ENCODE measurements around the gene ERG. TPM values are rescaled to one million over a fixed set of nuclear protein-coding genes. Genes with fewer than 3 reads are reported as not detected.

Gene ERG
- total and polyA plus RNA-seq, 2 donors (not counting 1 experiment from before 2014, with no cell fraction given), result under 0.01 TPM; not detected in 1

DNA sequence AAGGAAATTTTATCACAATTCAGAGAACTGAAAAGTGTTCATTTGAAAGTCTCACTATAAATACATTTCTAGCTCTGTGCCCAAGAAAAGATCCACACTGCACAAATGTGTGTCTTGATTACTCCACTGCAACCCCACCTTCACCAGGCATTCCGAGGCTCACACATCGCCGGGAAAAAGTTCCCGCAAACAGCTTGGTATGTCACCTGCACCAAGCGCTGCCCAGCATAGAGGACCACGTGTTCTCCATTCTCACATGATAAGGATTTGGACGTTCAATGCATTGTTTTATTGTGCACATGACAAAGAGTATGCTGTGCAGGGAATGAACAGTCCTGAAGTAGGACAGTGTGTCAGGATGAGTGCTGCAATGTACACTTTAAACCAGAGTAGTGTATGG, 70.1 kb downstream of the ERG start:
- no peak overlapping the region for H3K4me3 ChIP-seq (replicated peaks in 1 of 4; ENCODE audit: control extremely low read depth in 1 of 4, insufficient read depth in 1 of 4, low read depth in 3 of 4, low read length in 4 of 4)
- TF ChIP-seq, protein P1, sequence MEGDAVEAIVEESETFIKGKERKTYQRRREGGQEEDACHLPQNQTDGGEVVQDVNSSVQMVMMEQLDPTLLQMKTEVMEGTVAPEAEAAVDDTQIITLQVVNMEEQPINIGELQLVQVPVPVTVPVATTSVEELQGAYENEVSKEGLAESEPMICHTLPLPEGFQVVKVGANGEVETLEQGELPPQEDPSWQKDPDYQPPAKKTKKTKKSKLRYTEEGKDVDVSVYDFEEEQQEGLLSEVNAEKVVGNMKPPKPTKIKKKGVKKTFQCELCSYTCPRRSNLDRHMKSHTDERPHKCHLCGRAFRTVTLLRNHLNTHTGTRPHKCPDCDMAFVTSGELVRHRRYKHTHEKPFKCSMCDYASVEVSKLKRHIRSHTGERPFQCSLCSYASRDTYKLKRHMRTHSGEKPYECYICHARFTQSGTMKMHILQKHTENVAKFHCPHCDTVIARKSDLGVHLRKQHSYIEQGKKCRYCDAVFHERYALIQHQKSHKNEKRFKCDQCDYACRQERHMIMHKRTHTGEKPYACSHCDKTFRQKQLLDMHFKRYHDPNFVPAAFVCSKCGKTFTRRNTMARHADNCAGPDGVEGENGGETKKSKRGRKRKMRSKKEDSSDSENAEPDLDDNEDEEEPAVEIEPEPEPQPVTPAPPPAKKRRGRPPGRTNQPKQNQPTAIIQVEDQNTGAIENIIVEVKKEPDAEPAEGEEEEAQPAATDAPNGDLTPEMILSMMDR (conservative IDR thresholded peaks at IDR 0.05 in 1 of 2, IDR thresholded peaks at IDR 0.05 in 1 of 2; ENCODE audit: low read depth in 1 of 2, low read length in 2 of 2), result no peak
- TF ChIP-seq EZH2 (IDR thresholded peaks at IDR 0.05; ENCODE audit: low read length, missing control alignments), result no peak
- H4K20me1 ChIP-seq (ENCODE audit: control insufficient read depth, extremely low read depth, insufficient read depth, low read length), result no peaks in the 10 kb centered on the region
- H3K4me1 ChIP-seq (ENCODE audit: control insufficient read depth, extremely low read depth, insufficient read depth, low read length), result no peaks in the 10 kb centered on the region
- no peaks in the 10 kb centered on the region for H3K9me3 ChIP-seq (ENCODE audit: control insufficient read depth, insufficient read depth, low read depth, low read length)
- H2AFZ ChIP-seq (ENCODE audit: low read length), result no peak overlapping the region
- H3K9ac ChIP-seq (ENCODE audit: insufficient read depth, low read length), result no peak overlapping the region
- H3K79me2 ChIP-seq (ENCODE audit: control insufficient read depth, insufficient read depth, low read length), result no peaks in the 10 kb centered on the region
- DNase-seq (ENCODE audit: low read depth in 2 of 2), result no peak
- H3K27ac ChIP-seq (ENCODE audit: insufficient read depth, low read length), result no peak overlapping the region
- no peaks in the 10 kb centered on the region for H3K27me3 ChIP-seq (ENCODE audit: control insufficient read depth, insufficient read depth, low read length)
- H3K4me2 ChIP-seq (ENCODE audit: extremely low read depth, insufficient read depth, low read length), result no peak overlapping the region
- no peaks in the 10 kb centered on the region for H3K36me3 ChIP-seq (ENCODE audit: control insufficient read depth, insufficient read depth, low read length)

- Histone ChIP-seq H4K20me1 (ENCODE audit: control insufficient read depth, extremely low read depth, insufficient read depth, low read length) (no peaks in the 10 kb centered on the region), H3K9ac (ENCODE audit: insufficient read depth, low read length) (no peak overlapping the region), H3K36me3 (ENCODE audit: control insufficient read depth, insufficient read depth, low read length) (no peaks in the 10 kb centered on the region), H3K4me2 (ENCODE audit: extremely low read depth, insufficient read depth, low read length) (no peak overlapping the region), H2AFZ (ENCODE audit: low read length) (no peak overlapping the region), H3K27ac (ENCODE audit: insufficient read depth, low read length) (no peak overlapping the region), H3K4me1 (ENCODE audit: control insufficient read depth, extremely low read depth, insufficient read depth, low read length) (no peaks in the 10 kb centered on the region), H3K9me3 (ENCODE audit: control insufficient read depth, insufficient read depth, low read depth, low read length) (no peaks in the 10 kb centered on the region), H3K4me3 (replicated peaks in 1 of 4; ENCODE audit: control extremely low read depth in 1 of 4, insufficient read depth in 1 of 4, low read depth in 3 of 4, low read length in 4 of 4) (no peak overlapping the region), H3K79me2 (ENCODE audit: control insufficient read depth, insufficient read depth, low read length) (no peaks in the 10 kb centered on the region), H3K27me3 (ENCODE audit: control insufficient read depth, insufficient read depth, low read length) (no peaks in the 10 kb centered on the region)
- TF ChIP-seq EZH2 (IDR thresholded peaks at IDR 0.05; ENCODE audit: low read length, missing control alignments), result no peak
- TF ChIP-seq, protein P1 (conservative IDR thresholded peaks at IDR 0.05 in 1 of 2, IDR thresholded peaks at IDR 0.05 in 1 of 2; ENCODE audit: low read depth in 1 of 2, low read length in 2 of 2), result no peak
- no peak for DNase-seq (ENCODE audit: low read depth in 2 of 2)
Measured at GRCh38 chr21:38424305-38425019, 73.8 kb downstream of the ERG start.

GRCh38 chr21:38422082-38422481, 76.2 kb downstream of the ERG start:
- H3K79me2 ChIP-seq (ENCODE audit: control insufficient read depth, insufficient read depth, low read length), result no peaks in the 10 kb centered on the region
- no peaks in the 10 kb centered on the region for H3K9me3 ChIP-seq (ENCODE audit: control insufficient read depth, insufficient read depth, low read depth, low read length)
- H2AFZ ChIP-seq (ENCODE audit: low read length), result no peak overlapping the region
- no peak overlapping the region for H3K9ac ChIP-seq (ENCODE audit: insufficient read depth, low read length)
- H3K4me2 ChIP-seq (ENCODE audit: extremely low read depth, insufficient read depth, low read length), result no peak overlapping the region
- DNase-seq (ENCODE audit: low read depth in 2 of 2), result no peak
- no peaks in the 10 kb centered on the region for H3K36me3 ChIP-seq (ENCODE audit: control insufficient read depth, insufficient read depth, low read length)
- H3K4me1 ChIP-seq (ENCODE audit: control insufficient read depth, extremely low read depth, insufficient read depth, low read length), result no peaks in the 10 kb centered on the region
- H3K27me3 ChIP-seq (ENCODE audit: control insufficient read depth, insufficient read depth, low read length), result no peaks in the 10 kb centered on the region
- H3K27ac ChIP-seq (ENCODE audit: insufficient read depth, low read length), result no peak overlapping the region
- TF ChIP-seq EZH2 (IDR thresholded peaks at IDR 0.05; ENCODE audit: low read length, missing control alignments), result no peak
- TF ChIP-seq, protein P1 (conservative IDR thresholded peaks at IDR 0.05 in 1 of 2, IDR thresholded peaks at IDR 0.05 in 1 of 2; ENCODE audit: low read depth in 1 of 2, low read length in 2 of 2), result no peak
- no peak overlapping the region for H3K4me3 ChIP-seq (replicated peaks in 1 of 4; ENCODE audit: control extremely low read depth in 1 of 4, insufficient read depth in 1 of 4, low read depth in 3 of 4, low read length in 4 of 4)
- H4K20me1 ChIP-seq (ENCODE audit: control insufficient read depth, extremely low read depth, insufficient read depth, low read length), result no peaks in the 10 kb centered on the region

All from fibroblast of lung (primary cell).